Suprapubic skin (tissue), 4 donors: Measurements from ENCODE around the gene SV2A. TPM values are rescaled to one million over a fixed set of nuclear protein-coding genes. Genes with fewer than 3 reads are reported as not detected.

Experiments
- DNase-seq, 2 donors: peaks; one replicate each; pipeline ENCODE4 v3.0.0-alpha.2; 2019; ENCODE audit warnings: low spot score in 2 of 2
- H3K27ac ChIP-seq: fragments of 200-600 bp; sonication (generic); one replicate; pipeline ENCODE4 v1.5.1; 2019
- H3K27me3 ChIP-seq: fragments of 200-600 bp; sonication (generic); one replicate; pipeline ENCODE4 v1.5.1; 2019
- H3K36me3 ChIP-seq: fragments of 200-600 bp; sonication (generic); one replicate; pipeline ENCODE4 v1.5.1; 2019
- H3K4me1 ChIP-seq: fragments of 200-600 bp; sonication (generic); one replicate; pipeline ENCODE4 v1.5.1; 2019
- H3K4me3 ChIP-seq: fragments of 200-600 bp; sonication (generic); one replicate; pipeline ENCODE4 v1.5.1; 2019; ENCODE audit warnings: mild to moderate bottlenecking
- H3K9me3 ChIP-seq: fragments of 200-600 bp; sonication (generic); one replicate; pipeline ENCODE4 v1.5.1; 2019
- EP300 ChIP-seq: sonication (generic); formaldehyde crosslinking; IDR thresholded peaks from one replicate; pipeline ENCODE4 v1.6.1; 2017; ENCODE audit warnings: antibody characterized with exemption
- POLR2A ChIP-seq, 2 donors: fragments of 450-650 bp; IDR thresholded peaks; one replicate each; pipeline ENCODE4 v1.6.1; 2017; ENCODE audit warnings: antibody characterized with exemption in 2 of 2, mild to moderate bottlenecking in 2 of 2, moderate library complexity in 2 of 2
- POLR2AphosphoS5 ChIP-seq, 3 donors: sonication (generic); formaldehyde crosslinking; IDR thresholded peaks; one replicate each; pipeline ENCODE4 v1.6.1; 2017; ENCODE audit warnings: antibody characterized with exemption in 3 of 3
- whole genome bisulfite sequencing: methylation state at CpG from one replicate; pipeline ENCODE4 v1.1.5; 2018; 5-methylcytosine and 5-hydroxymethylcytosine counted together
- total RNA-seq, 4 donors: library from RNA; depleted of rRNA; stranded (reverse); fragments of >200 nt; gene quantifications; one replicate each; pipeline ENCODE4 v1.1.0, GENCODE V29; 2016
- TF ChIP-seq, protein P1 (sequence below), 2 donors: fragments of 200-600 bp in 1 of 2; fragments of 450-650 bp in 1 of 2; sonication (generic) in 1 of 2; IDR thresholded peaks; one replicate each; pipeline ENCODE4 v1.5.1; 2016 to 2019; ENCODE audit warnings: antibody characterized with exemption in 2 of 2, mild to moderate bottlenecking in 1 of 2, moderate library complexity in 1 of 2

The SV2A gene
- total RNA-seq, 4 donors from 2014 or later = 0.48 to 1.3 (median 0.65) TPM

DNA sequence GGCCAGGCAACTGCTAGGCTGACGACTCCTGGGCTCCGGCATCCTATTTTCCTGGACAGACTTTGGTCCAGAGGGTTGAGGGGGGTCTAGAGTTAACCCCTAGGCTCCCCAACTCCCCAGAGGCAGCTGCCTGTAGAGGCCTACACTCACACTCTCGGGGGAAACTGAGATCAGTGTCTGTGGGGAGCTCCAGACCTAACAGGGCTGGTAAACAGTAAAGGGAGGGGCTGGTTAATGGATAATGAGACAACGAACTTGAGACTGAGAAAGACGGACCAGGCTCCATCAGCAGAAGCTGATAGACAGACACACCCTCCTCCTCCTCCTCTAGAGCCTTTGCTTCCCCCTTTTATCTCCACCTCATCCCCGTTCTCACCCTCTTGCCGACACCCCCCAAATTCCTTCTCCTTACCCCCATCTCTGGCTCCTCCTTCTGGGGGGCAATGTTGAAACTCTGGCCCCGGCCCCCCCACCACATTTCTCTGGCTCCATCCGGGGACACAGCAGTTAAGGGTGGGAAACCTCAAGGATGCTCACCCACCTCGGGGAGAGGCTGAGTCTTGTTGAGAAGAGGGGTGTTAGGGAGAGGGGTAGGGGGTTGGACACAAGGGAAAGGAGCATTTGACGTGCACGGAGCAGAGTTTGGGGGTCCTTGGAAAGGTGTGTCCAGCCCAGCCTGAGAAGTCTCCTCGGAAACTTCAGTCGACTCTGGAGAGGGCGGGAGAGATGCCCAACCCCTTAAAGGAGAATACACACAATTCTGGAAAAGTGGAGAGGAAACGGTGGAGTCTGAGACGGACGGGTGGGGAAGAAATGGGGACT is 18.7 kb upstream of the SV2A start, which contains the start of gene MTMR11:
MTMR11 (minus strand) TSS at position 710 of the 822 bp plus-strand sequence; CDS start at position 478, 232 bp downstream.
- 13% methylated on average over 18 of the region's 18 CpGs for WGBS
- Histone ChIP-seq H3K4me3 (peak within 1 kb of the TSS; percentile 47), H3K9me3 (no peaks in the 10 kb centered on the region), H3K27ac (peak within 1 kb of the TSS; percentile 76), H3K36me3 (peaks cover 11% of the 10 kb centered on the region), H3K27me3 (no peaks in the 10 kb centered on the region), H3K4me1 (peaks cover 40% of the 10 kb centered on the region)
- no peak for TF ChIP-seq POLR2A (IDR thresholded peaks at IDR 0.05)
- DNase-seq = no peak

DNA sequence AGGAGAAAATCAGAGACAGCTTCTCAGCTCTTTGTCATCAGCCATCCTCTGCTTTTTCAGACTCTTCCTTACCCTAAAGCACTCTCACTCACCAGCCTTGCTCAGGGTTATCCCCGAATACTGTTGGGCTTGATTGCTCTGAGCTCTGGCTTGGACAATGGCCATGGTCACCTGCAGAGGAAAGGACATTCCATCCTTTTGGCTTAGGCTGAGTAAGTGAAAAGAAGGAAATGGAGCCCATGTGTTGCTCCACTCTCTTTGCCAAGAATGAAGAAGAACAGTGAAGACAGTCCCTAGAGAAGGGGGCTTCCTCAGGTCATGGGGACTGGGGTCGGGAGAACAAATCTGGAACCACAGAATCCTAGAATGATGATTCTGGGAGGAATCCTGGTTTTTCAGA is 16.7 kb upstream of the SV2A start:
- TF ChIP-seq, protein P1, sequence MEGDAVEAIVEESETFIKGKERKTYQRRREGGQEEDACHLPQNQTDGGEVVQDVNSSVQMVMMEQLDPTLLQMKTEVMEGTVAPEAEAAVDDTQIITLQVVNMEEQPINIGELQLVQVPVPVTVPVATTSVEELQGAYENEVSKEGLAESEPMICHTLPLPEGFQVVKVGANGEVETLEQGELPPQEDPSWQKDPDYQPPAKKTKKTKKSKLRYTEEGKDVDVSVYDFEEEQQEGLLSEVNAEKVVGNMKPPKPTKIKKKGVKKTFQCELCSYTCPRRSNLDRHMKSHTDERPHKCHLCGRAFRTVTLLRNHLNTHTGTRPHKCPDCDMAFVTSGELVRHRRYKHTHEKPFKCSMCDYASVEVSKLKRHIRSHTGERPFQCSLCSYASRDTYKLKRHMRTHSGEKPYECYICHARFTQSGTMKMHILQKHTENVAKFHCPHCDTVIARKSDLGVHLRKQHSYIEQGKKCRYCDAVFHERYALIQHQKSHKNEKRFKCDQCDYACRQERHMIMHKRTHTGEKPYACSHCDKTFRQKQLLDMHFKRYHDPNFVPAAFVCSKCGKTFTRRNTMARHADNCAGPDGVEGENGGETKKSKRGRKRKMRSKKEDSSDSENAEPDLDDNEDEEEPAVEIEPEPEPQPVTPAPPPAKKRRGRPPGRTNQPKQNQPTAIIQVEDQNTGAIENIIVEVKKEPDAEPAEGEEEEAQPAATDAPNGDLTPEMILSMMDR (IDR thresholded peaks at IDR 0.05) = no peak
- TF ChIP-seq POLR2A (IDR thresholded peaks at IDR 0.05) = no peak
- no peak for TF ChIP-seq EP300
- Histone ChIP-seq H3K4me1 (peaks cover 34% of the 10 kb centered on the region), H3K4me3 (no peak overlapping the region), H3K27me3 (no peaks in the 10 kb centered on the region), H3K9me3 (no peaks in the 10 kb centered on the region), H3K27ac (no peak overlapping the region), H3K36me3 (peaks cover 24% of the 10 kb centered on the region)
- DNase-seq = no peak
- 68% methylated on average over 2 of the region's 2 CpGs for WGBS

GRCh38 chr1:149933208-149933607 is 15.6 kb upstream of the SV2A start:
- WGBS = 96% methylated on average over 4 of the region's 4 CpGs
- Histone ChIP-seq H3K27me3 (no peaks in the 10 kb centered on the region), H3K36me3 (peaks cover 24% of the 10 kb centered on the region), H3K27ac (no peak overlapping the region), H3K9me3 (no peaks in the 10 kb centered on the region), H3K4me1 (peaks cover 33% of the 10 kb centered on the region), H3K4me3 (no peak overlapping the region)
- TF ChIP-seq EP300 = no peak
- no peak for TF ChIP-seq POLR2A (IDR thresholded peaks at IDR 0.05)
- TF ChIP-seq POLR2AphosphoS5 (IDR thresholded peaks at IDR 0.05) = no peak
- TF ChIP-seq, protein P1 (IDR thresholded peaks at IDR 0.05) = no peak
- DNase-seq = no peak

DNA sequence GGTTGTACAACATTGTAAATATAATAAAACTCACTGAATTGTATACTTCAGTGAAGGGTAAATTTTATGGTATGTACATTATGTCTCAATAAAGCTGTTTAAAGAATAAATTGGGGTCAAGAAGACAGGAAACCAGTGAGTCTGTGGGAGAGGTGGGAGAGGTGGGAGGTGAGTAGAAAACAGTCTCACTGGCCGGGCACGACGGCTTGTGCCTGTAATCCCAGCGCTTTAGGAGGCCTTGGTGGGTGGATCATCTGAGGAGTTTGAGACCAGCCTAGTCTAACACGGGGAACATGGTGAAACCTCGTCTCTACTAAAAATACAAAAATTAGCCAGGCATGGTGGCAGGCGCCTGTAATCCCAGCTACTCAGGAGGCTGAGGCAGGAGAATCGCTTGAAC is 14.8 kb upstream of the SV2A start:
- no peak for TF ChIP-seq POLR2A (IDR thresholded peaks at IDR 0.05)
- TF ChIP-seq, protein P1 (IDR thresholded peaks at IDR 0.05) = no peak
- no peak for TF ChIP-seq EP300
- no peak for TF ChIP-seq POLR2AphosphoS5 (IDR thresholded peaks at IDR 0.05)
- WGBS = 95% methylated on average over 8 of the region's 8 CpGs

GRCh38 chr1:149931212-149931790 is 13.7 kb upstream of the SV2A start:
- Histone ChIP-seq H3K27me3 (no peaks in the 10 kb centered on the region), H3K27ac (no peak overlapping the region), H3K9me3 (no peaks in the 10 kb centered on the region), H3K4me3 (no peak overlapping the region), H3K36me3 (peaks cover 26% of the 10 kb centered on the region), H3K4me1 (peaks cover 27% of the 10 kb centered on the region)
- no peak for DNase-seq
- TF ChIP-seq, protein P1 (IDR thresholded peaks at IDR 0.05) = no peak
- TF ChIP-seq POLR2AphosphoS5 (IDR thresholded peaks at IDR 0.05) (no peak), EP300 (no peak), POLR2A (IDR thresholded peaks at IDR 0.05) (no peak)
- WGBS = 89% methylated on average over 13 of the region's 13 CpGs

More for the DNA sequence above, 14.8 kb upstream of the SV2A start:
- Histone ChIP-seq H3K4me3 (no peak overlapping the region), H3K27me3 (no peaks in the 10 kb centered on the region), H3K4me1 (peaks cover 28% of the 10 kb centered on the region), H3K36me3 (peaks cover 24% of the 10 kb centered on the region), H3K27ac (no peak overlapping the region), H3K9me3 (no peaks in the 10 kb centered on the region)
- no peak for DNase-seq
